LNCAP (cell line): ENCODE measurements around the gene JARID2.

Experiments
- CTCF ChIP-seq: fragments of 450-650 bp; IDR thresholded peaks from 2 replicates; pipeline ENCODE4 v1.5.1; 2017; ENCODE audit warnings: mild to moderate bottlenecking

The JARID2 gene

GRCh38 chr6:15242937-15243614, 2.8 kb upstream of the JARID2 start:
- no peak for TF ChIP-seq CTCF

GRCh38 chr6:15243910-15244619, 1.8 kb upstream of the JARID2 start:
- no peak for TF ChIP-seq CTCF

GRCh38 chr6:15244620-15245360, 1.1 kb upstream of the JARID2 start:
- TF ChIP-seq CTCF, result no peak

- TF ChIP-seq CTCF, result no peak
Measured at GRCh38 chr6:15246217-15246665, 372 bp downstream of the JARID2 start.

- no peak for TF ChIP-seq CTCF
Measured at GRCh38 chr6:15246666-15247499, 1.0 kb downstream of the JARID2 start.

- TF ChIP-seq CTCF, result peak; percentile 37
Measured at GRCh38 chr6:15247500-15248450, 1.9 kb downstream of the JARID2 start.
